Measurements from ENCODE around the gene SUCO. TPM values are rescaled to one million over a fixed set of nuclear protein-coding genes. Genes with fewer than 3 reads are reported as not detected.

The SUCO gene
- total RNA-seq, 1 experiment from 2014 or later = 84.6 TPM

GRCh38 chr1:172537827-172538391, 5.0 kb downstream of the SUCO start:
- CTCF ChIA-PET = interaction anchor here (1.1 kb wide), 1 partner anchor 87 kb away, joined by 3 read pairs; no protein-coding TSS in a partner anchor
- peaks cover 30% of the 10 kb centered on the region for H3K36me3 Mint-ChIP-seq (ENCODE audit: insufficient read depth, unreplicated experiment)
- no peak for DNase-seq
- peak overlapping the region; percentile 6 for H3K4me3 Mint-ChIP-seq (ENCODE audit: low read depth, unreplicated experiment)
- peak overlapping the region; percentile 31 for H3K27ac Mint-ChIP-seq (ENCODE audit: unreplicated experiment)
- no peaks in the 10 kb centered on the region for H3K9me3 Mint-ChIP-seq (ENCODE audit: low read depth, unreplicated experiment)
- no TSS peak for BruUV-seq (replicated peaks)
- no peak for TF ChIP-seq CTCF (IDR thresholded peaks at IDR 0.05; ENCODE audit: unreplicated experiment)
- H3K27me3 Mint-ChIP-seq (ENCODE audit: unreplicated experiment) = no peaks in the 10 kb centered on the region
- intact Hi-C loops (cut with micrococcal nuclease; ENCODE audit: unreplicated experiment) = loop anchor here (5.0 kb wide), 1 partner anchor 49 kb away; no protein-coding TSS in a partner anchor
- H3K4me1 Mint-ChIP-seq (ENCODE audit: low read depth, unreplicated experiment) = peaks cover 71% of the 10 kb centered on the region

- Mint-ChIP-seq H3K4me3 (ENCODE audit: low read depth, unreplicated experiment) (no peak overlapping the region), H3K4me1 (ENCODE audit: low read depth, unreplicated experiment) (peaks cover 63% of the 10 kb centered on the region), H3K27ac (ENCODE audit: unreplicated experiment) (no peak overlapping the region), H3K9me3 (ENCODE audit: low read depth, unreplicated experiment) (no peaks in the 10 kb centered on the region), H3K27me3 (ENCODE audit: unreplicated experiment) (no peaks in the 10 kb centered on the region), H3K36me3 (ENCODE audit: insufficient read depth, unreplicated experiment) (peaks cover 5% of the 10 kb centered on the region)
- no TSS peak for BruUV-seq (replicated peaks)
- CTCF ChIA-PET = no interaction called here
- no peak for TF ChIP-seq CTCF (IDR thresholded peaks at IDR 0.05; ENCODE audit: unreplicated experiment)
- no peak for DNase-seq
- intact Hi-C loops (cut with micrococcal nuclease; ENCODE audit: unreplicated experiment) = no loop called here
Measured at GRCh38 chr1:172540635-172541034, 7.7 kb downstream of the SUCO start.

- intact Hi-C loops (cut with micrococcal nuclease; ENCODE audit: unreplicated experiment) = no loop called here
- TF ChIP-seq CTCF (IDR thresholded peaks at IDR 0.05; ENCODE audit: unreplicated experiment) = no peak
- Mint-ChIP-seq H3K36me3 (ENCODE audit: insufficient read depth, unreplicated experiment) (peaks cover 5% of the 10 kb centered on the region), H3K4me1 (ENCODE audit: low read depth, unreplicated experiment) (peaks cover 56% of the 10 kb centered on the region), H3K4me3 (ENCODE audit: low read depth, unreplicated experiment) (no peak overlapping the region), H3K27ac (ENCODE audit: unreplicated experiment) (no peak overlapping the region), H3K27me3 (ENCODE audit: unreplicated experiment) (no peaks in the 10 kb centered on the region), H3K9me3 (ENCODE audit: low read depth, unreplicated experiment) (no peaks in the 10 kb centered on the region)
- BruUV-seq (replicated peaks) = no TSS peak
- no peak for DNase-seq
- CTCF ChIA-PET = interaction anchor here (1.0 kb wide), 2 partner anchors 10 to 95 kb away, joined by 3 read pairs; no protein-coding TSS in a partner anchor
Measured at GRCh38 chr1:172544481-172545104, 11.6 kb downstream of the SUCO start.

GRCh38 chr1:172545396-172546004, 12.6 kb downstream of the SUCO start:
- no peak overlapping the region for H3K27ac Mint-ChIP-seq (ENCODE audit: unreplicated experiment)
- CTCF ChIA-PET = interaction anchor here (1.0 kb wide), 1 partner anchor 10 kb away, joined by 3 read pairs; no protein-coding TSS in a partner anchor

More at GRCh38 chr1:172545396-172546004, 12.6 kb downstream of the SUCO start:
- H3K27me3 Mint-ChIP-seq (ENCODE audit: unreplicated experiment) = no peaks in the 10 kb centered on the region
- H3K4me3 Mint-ChIP-seq (ENCODE audit: low read depth, unreplicated experiment) = no peak overlapping the region
- DNase-seq = no peak
- no peak for TF ChIP-seq CTCF (IDR thresholded peaks at IDR 0.05; ENCODE audit: unreplicated experiment)
- peaks cover 59% of the 10 kb centered on the region for H3K4me1 Mint-ChIP-seq (ENCODE audit: low read depth, unreplicated experiment)
- no TSS peak for BruUV-seq (replicated peaks)
- H3K9me3 Mint-ChIP-seq (ENCODE audit: low read depth, unreplicated experiment) = no peaks in the 10 kb centered on the region
- intact Hi-C loops (cut with micrococcal nuclease; ENCODE audit: unreplicated experiment) = no loop called here
- H3K36me3 Mint-ChIP-seq (ENCODE audit: insufficient read depth, unreplicated experiment) = peaks cover 5% of the 10 kb centered on the region
